GM12891 (cell line): Measurements from ENCODE around the gene MCM3AP.

Experiments used
- PAX5 ChIP-seq: IDR thresholded peaks from 2 replicates; pipeline ENCODE4 v1.6.1; 2011; ENCODE audit warnings: low read length, moderate library complexity, mild to moderate bottlenecking; ENCODE audit not compliant: insufficient read depth, severe bottlenecking
- POLR2A ChIP-seq: IDR thresholded peaks from 2 replicates; pipeline ENCODE4 v1.6.1; 2011; ENCODE audit warnings: low read depth, low read length, control low read depth
- POLR2AphosphoS5 ChIP-seq: IDR thresholded peaks from 2 replicates; pipeline ENCODE4 v1.6.1; 2011; ENCODE audit warnings: low read depth, low read length, control low read depth
- POU2F2 ChIP-seq: IDR thresholded peaks from 2 replicates; pipeline ENCODE4 v1.6.1; 2011; ENCODE audit warnings: low read depth, mild to moderate bottlenecking, control low read depth, low read length, moderate library complexity

- no peak for TF ChIP-seq POLR2AphosphoS5
- no peak for TF ChIP-seq PAX5
- no peak for TF ChIP-seq POLR2A
- no peak for TF ChIP-seq POU2F2
Measured at GRCh38 chr21:46317710-46318463, 32.5 kb upstream of the MCM3AP start.
